HFF-Myc (cell line): ENCODE measurements around the gene TFDP1.
"Not testable (repeated sequence)": the region's sequence is repeated elsewhere in the genome, so short reads cannot be mapped to it uniquely, and the experiment has no call there.

ENCODE experiments used
- DNase-seq: peaks from one replicate; pipeline ENCODE4 v3.0.0-alpha.2; 2011; ENCODE audit warnings: low read depth; ENCODE audit errors: extremely low read depth
- H3K4me3 ChIP-seq: replicated peaks from 2 replicates; pipeline ENCODE4 v1.5.1; 2011; ENCODE audit warnings: low read depth, mild to moderate bottlenecking, control low read depth, low read length
- TF ChIP-seq, protein P1 (sequence below): IDR thresholded peaks from 2 replicates; pipeline ENCODE4 v1.5.1; 2012; ENCODE audit warnings: mild to moderate bottlenecking, low read depth, low read length, control low read depth; ENCODE audit errors: missing control alignments

The TFDP1 gene

DNA sequence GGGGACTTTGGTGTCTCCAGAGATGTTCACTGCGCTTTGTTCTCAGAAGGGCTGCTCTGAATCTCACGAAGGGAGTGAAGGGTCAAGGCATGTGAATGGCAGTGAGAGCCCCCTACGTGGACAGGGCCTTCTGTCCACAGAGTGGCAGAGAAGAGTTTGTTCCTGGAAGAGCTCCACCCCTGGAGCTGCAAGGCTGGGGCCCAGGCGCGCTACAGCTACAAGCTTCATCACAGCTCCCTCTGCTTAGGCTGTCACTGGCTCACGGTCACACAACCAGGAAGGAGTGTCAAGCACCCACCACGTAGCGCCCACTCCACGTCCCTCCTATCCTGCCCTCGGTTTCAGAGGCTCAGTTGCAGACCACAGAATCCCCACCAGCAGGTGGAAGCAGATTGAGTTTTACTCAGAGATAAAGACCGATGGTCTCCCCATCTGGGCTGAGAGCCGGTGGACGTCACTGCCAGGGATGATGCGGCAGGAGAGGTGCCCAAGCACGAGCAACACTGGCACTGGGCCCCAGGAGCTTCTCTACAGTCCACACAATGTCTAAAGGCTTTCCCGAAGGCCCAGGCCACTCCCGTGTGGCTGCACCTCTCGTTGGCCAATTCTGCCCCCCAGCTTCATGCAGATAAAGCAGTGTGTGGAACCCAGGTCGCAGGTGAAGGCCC lies 23.0 kb upstream of the TFDP1 start:
- H3K4me3 ChIP-seq, result no peak overlapping the region
- DNase-seq, result no peak
- TF ChIP-seq, protein P1, sequence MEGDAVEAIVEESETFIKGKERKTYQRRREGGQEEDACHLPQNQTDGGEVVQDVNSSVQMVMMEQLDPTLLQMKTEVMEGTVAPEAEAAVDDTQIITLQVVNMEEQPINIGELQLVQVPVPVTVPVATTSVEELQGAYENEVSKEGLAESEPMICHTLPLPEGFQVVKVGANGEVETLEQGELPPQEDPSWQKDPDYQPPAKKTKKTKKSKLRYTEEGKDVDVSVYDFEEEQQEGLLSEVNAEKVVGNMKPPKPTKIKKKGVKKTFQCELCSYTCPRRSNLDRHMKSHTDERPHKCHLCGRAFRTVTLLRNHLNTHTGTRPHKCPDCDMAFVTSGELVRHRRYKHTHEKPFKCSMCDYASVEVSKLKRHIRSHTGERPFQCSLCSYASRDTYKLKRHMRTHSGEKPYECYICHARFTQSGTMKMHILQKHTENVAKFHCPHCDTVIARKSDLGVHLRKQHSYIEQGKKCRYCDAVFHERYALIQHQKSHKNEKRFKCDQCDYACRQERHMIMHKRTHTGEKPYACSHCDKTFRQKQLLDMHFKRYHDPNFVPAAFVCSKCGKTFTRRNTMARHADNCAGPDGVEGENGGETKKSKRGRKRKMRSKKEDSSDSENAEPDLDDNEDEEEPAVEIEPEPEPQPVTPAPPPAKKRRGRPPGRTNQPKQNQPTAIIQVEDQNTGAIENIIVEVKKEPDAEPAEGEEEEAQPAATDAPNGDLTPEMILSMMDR, result no peak

DNA sequence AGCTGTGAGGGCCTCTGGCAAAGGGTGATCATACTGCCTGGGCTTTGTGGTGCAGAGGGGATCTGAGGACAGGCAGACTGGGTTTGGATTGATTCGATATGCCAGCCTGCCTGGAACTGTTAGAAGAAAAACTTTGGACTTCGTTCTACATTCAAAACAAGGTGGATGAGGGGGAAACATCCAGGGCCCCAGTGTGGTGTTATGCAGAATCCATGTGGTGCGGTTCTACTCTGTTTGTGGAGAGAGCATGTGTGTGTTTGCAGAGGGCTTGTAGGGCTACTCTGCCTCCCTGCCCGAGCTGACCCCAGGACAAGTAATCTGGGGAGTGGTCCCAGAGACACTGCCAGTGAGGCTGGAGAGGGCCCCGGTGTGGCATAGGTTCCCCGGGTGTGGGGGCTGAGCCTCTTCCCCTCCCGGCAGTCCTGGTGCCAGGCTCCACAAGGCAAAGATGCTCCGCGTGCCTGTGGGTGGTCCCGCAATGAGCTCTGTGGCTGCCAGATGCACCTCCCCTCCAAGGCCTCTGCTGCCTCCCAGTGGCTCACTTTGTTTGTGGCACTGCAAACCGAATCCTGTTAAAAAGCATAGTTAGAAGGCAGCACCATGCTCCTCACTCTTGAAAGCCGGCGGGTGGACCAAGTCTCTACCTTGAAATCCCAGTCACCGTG lies 22.3 kb upstream of the TFDP1 start:
- H3K4me3 ChIP-seq, result no peak overlapping the region
- DNase-seq, result peak; percentile 43
- TF ChIP-seq, protein P1, result peak; percentile 79

DNA sequence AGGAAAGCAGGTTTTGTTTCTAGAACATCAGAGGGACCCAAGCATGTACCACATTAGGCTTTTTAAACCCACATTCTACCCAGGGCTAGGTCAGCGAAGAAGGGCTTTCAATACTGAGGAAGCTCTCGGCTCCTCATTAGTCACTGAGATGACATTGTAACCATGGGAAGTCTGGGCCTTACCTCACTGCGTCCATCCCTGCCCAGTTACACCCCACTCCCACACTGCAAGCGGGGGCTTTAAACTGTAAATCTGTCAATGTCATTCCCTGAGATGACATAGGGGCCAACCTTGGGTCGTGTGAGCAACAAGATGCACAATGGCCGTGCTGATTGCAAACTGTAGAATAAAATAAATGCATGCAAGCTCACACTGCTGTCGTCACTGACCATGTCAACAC lies 21.7 kb upstream of the TFDP1 start:
- TF ChIP-seq, protein P1, result no peak
- DNase-seq, result no peak
- H3K4me3 ChIP-seq, result no peak overlapping the region

DNA sequence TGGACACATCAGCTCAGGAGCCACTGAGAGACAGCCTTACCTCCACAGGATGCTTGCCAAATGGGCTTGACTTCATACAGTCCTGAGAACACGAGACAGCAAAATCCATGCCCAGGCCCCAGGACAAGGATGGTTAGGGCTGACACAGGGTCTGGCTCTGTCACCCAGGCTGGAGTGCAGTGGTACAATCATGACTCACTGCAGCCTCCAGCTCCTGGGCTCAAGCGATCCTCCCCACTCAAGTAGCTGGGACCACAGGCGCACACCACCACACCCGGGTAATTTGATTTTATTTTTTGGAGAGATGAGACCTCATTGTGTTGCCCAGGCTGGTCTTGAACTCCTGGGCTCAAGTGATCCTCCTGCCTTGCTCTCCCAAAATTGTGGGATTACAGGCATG lies 21.0 kb upstream of the TFDP1 start:
- H3K4me3 ChIP-seq, DNase-seq: not testable (repeated sequence)

DNA sequence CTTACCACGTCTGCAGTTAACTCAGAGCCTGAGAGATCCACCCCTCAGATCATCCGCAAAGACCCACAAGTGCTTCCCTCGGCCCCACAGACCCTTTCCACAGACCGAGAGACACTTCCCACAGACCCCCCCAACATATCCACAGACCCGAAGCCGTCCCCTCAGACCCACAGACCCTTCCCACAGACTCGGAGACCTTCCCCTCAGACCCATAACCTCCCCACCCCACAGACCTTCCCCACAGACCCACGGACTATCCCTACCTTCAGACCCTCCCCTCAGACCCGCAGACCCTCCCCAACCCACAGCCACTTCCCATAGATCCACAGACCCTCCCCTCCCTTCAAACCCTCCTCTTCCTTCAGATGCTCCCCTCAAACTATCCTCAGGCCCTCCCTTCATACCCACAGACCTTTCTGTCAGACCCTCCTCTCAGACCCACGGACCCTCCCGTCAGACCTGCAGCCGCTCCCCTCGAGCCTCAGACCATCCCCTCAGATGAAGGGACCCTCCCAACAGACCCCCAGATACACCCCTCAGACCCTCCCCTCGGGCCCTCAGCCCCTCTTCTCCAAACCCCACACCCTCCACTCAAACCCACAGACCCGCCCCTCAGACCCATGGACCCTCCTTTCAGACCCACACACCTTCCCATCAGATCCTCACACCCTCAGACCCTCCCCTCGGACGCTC lies 20.1 kb upstream of the TFDP1 start:
- DNase-seq, result no peak
- no peak overlapping the region for H3K4me3 ChIP-seq
- TF ChIP-seq, protein P1, result no peak

DNA sequence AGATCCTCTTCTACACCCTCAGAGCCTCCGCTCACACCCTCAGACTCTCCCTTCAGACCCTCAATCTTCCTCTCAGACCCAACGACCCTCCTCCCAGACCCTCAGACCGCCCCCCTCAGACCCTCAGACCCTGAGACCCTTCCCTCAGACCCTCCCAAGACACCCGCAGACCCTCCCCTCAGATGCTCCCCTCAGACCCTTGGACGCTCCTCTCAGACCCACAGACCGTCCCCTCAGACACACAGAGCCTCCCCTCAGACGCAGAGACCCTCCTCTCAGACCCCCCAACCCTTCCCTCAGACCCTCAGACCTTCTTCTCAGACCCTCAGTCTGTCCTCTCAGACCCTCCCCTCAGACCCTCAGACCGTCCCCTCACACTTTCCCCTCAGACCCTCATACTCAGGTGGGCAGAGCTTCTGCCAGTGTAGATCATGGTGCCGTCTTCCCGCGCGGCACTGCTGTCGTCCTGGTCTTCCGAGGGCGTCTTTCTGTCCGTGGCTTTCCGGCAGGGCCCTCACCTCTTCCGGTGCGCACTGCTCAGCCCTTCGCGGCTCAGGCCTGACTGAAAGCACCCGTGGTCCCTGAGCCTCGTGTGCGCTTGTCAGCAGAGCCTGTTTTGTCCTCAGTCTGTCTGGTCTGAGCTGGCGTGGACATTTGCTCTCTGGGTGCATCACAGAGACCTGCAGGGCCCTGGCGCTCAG lies 18.9 kb upstream of the TFDP1 start:
- DNase-seq, result no peak
- TF ChIP-seq, protein P1, result no peak
- no peak overlapping the region for H3K4me3 ChIP-seq

DNA sequence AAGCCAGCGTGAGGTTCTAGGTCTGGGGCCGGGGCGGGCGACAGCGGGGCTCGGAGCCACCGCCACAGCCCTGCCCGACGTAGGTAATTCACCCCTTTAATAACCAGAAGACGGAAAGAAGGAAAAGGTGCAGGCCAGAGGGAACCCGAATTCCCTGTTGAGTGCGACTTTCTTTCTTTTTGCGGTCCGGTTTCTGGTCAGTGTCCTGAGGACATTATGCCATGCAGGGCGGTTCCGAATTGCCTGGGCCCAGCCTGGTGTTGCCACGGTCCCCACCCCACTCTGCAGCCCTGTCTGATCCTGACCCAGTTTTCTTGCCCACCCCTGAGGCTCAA lies 18.4 kb upstream of the TFDP1 start:
- TF ChIP-seq, protein P1, result no peak
- DNase-seq, result no peak
- no peak overlapping the region for H3K4me3 ChIP-seq
